DMS79 (cell line): Measurements from ENCODE around the gene RFX7.
"Not testable (repeated sequence)": the region's sequence is repeated elsewhere in the genome, so short reads cannot be mapped to it uniquely, and the experiment has no call there.

ENCODE experiments used
- DNase-seq: peaks from one replicate; lab custom pipeline; 2025; lab: John Stamatoyannopoulos, UW

RFX7 gene

GRCh38 chr15:56243163-56244037 lies at the start of gene RFX7:
TSS of gene RFX7 (minus strand) at chr15:56243879. CDS start at chr15:56243285, 594 bp downstream.
- peak; percentile 23 for DNase-seq

- no peak for DNase-seq
Measured at GRCh38 chr15:56292546-56293316, 49.1 kb upstream of the RFX7 start.

DNA sequence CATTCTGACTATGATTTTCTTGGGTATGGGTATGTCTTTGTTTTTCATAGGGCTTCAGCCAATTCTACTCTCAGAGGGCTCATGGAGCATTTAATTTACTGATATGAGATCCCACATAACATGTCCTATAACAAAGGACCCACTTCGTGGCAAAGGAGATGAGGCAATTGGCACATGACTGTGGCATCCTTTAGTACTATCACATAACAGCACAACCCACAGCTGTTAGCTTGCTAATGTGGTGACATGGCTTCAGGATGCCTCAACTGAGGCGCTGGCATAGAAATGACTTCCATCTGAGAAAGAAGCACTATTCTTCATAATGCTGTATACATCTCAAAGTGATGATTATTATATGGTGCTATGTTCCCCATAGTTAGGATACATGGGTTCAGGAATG lies 48.1 kb upstream of the RFX7 start:
- no peak for DNase-seq

- no peak for DNase-seq
Measured at GRCh38 chr15:56286213-56286612, 42.5 kb upstream of the RFX7 start.

GRCh38 chr15:56281145-56281544 lies 37.5 kb upstream of the RFX7 start:
- DNase-seq, result no peak

- DNase-seq, result no peak
Measured at GRCh38 chr15:56273724-56274123, 30.0 kb upstream of the RFX7 start.

DNA sequence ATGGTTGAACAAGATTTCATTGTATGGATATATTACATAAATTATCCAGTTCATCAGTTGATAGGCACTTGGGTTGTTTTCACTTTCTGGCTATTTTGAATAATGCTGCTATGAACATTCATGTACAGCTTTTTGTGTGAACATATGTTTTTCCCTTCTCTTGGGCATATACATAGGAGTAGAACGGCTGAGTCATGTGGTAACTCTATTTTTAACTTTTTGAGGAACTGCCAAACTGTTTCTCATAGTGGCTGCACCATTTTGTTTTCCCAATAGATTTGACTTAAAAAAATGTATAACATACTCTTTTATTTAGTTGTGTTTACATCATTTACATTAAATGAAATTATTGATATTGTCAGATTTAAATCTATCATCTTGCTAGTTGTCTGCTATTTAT lies 28.8 kb upstream of the RFX7 start:
- DNase-seq, result no peak

GRCh38 chr15:56266465-56266864 lies 22.8 kb upstream of the RFX7 start:
- DNase-seq, result not testable (repeated sequence)

DNA sequence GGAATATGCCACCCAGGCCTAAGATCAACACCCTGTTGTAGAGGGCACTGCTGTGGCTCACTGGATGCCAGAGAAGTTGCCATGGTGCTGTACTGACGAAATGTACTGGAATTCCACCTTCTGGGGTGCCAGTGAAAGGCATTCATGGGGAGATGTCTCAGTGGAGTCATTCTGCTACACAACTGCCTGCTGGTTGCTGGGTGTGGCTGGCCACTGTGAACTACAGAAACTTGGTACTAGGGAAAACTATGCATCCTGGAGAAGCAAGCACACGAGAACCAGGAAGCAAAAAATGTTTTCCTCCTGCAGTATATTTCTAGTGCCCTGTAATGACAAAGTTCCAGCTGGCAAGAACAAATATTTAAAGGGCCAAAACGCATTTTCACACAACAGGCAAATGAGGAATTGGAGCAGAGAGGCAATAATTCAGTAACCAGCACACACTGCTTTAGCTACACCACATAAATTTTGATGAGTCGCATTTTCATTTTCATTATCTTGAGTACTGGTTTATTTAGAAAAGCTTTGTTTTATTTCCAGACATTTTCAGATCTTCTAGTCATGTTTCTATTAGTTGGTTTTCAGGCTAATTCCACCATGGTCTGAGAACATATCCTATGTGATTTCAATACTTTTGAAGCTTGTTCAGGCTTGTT lies 18.3 kb upstream of the RFX7 start:
- no peak for DNase-seq

- not testable (repeated sequence) for DNase-seq
Measured at GRCh38 chr15:56257306-56257705, 13.6 kb upstream of the RFX7 start.

DNA sequence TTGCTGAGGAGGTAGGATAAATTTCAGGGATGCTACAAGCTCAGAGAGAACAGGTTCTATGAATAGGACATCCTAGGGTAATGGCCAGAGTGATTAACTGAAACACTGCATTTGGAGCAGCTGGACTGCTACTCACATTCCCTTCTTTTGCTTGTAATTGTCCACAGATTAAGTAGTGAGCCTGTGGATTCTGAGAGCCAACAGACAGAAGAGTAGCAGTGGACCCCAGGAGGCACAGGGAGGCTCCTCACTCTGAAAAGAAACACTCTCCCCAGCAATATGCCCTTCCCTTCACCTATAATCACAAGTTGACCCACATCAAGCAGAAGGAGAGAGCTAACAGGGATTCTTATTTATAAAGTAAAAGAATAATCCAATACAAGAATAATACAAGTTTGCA lies 10.6 kb upstream of the RFX7 start:
- DNase-seq, result no peak

DNA sequence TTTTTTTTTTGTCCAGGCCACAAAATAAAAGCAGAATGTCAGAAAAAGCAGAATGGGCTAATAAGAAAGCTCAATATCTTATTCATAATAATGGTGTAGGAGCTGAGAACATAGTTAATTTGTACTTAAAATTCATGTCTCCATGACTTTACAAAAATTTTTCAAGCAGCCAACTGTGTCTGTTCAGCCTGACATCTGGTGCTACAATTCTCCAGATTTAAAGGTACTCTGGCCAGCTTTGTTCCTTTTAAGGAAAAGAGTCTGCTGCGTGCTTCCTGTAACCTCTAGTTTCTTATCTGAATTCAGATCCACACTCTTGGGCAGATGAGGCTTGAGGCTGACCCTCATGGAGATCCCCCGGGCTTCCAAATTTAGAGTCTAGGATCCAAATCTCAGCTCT lies 8.7 kb upstream of the RFX7 start:
- no peak for DNase-seq

DNA sequence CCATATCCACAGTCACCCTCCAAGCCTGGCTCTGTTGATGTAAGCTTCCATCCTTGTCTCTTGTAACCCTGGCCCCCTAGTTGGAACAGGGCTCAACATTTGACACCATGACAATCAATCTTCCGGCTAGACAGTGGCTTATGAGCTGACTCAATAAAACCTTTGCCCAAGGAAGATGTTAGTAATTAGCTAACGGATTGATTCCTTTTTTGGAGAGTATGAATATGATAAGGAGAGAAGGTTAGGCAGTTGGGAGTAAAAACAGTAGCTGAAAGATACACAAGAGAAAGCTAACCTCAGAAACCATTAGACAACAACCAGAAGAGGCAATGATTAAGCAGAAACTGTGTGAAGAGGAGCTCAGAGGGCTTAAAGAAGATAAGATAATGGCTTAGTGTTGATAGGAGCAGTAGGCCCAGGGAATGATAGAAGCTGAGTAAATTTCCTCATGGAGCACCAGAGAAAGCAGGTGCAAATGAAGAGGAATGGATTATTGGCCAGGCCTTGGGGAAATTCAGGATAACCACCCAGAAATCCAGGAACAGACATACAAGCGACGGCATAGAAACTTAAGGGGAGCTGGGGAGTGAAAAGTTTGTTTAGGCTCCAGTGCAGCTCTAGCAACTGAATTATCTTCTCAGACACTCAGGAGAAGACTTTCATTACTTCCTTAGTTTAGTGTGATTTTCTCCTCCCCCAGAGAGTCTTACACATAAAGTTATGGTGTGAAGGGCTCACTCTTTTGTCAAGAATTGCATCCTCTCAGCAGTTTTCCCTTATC lies 7.8 kb upstream of the RFX7 start:
- DNase-seq, result no peak

DNA sequence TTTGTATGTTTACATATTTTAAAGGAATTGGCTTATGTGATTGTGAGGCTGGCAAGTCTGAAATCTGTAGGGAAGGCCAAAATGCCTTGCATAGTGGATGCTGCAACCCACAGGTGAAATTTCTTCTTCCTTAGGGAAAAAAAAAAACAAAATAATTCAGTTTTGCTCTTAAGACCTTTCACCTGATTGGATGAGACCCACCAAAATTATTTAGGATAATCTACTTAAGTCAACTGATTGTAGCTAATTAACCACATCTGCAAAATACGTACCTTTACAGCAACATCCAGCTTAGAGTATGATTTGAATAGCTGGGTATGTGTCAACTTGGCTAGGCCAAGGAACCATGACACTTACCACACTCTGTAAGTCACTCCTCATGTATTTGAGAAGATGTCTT lies 6.9 kb upstream of the RFX7 start:
- DNase-seq, result no peak

- DNase-seq, result no peak
Measured at GRCh38 chr15:56249092-56249491, 5.4 kb upstream of the RFX7 start.

DNA sequence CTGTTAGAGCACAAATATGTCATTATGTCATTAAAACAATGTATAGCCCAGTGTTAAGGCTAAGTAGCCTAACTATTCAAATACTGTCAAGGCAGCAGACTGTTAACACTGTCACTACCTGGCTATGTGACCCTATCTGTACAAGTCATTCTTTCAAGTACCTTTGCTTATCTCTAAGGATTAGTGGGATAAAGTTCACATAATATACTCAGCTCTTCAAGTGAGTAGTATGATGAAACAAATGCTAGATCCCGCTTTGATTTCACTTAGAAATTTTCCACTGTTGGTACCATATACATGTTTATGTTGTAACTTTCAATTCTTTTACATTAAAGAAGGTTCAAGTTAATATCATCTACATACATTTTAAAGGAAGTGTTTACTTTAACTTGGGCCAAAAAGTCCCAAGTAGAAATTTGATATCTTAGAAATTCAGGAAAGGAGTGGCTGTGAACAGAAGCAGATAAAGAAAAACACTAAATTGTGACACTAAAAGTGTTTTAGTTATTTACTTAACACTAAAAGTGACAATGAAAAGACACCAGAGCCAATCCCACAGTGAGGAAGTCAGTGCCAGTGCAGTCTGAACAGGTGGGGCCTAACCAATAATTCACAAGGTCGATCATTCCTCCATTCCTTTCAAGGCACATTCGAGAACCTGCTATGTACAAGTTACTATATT lies 4.8 kb upstream of the RFX7 start:
- no peak for DNase-seq

DNA sequence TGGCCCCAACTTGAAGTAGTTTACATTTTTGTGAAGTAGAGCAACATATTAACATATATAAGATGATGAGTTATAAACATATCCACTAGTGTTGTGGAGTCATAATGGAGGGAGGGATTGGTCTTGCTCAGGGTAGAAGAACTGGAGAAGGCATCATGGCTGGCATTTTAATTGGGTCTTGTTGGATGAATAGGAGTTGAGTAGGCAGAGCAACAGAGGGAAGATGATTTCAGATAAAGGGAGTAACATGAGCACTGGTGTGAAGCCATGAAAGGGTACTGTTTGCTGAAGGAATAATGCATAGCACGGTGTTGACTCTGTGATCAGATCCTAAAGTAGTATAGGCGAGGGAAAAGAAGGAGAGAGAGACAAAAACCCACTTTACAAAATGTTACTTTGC lies 3.6 kb upstream of the RFX7 start:
- DNase-seq, result no peak

GRCh38 chr15:56245871-56246814 lies 2.5 kb upstream of the RFX7 start:
- DNase-seq, result peak; percentile 13

GRCh38 chr15:56244811-56245576 lies 1.3 kb upstream of the RFX7 start:
- no peak for DNase-seq
